AG09309 (cell line): Measurements from ENCODE around the gene IFITM2.
"Not testable (repeated sequence)": the region's sequence is repeated elsewhere in the genome, so short reads cannot be mapped to it uniquely, and the experiment has no call there.

Experiments
- DNase-seq: peaks from one replicate; pipeline ENCODE4 v3.0.0-alpha.2; 2010; ENCODE audit warnings: low read depth
- H3K4me3 ChIP-seq: 2 replicates; pipeline ENCODE4 v1.5.1; 2011; ENCODE audit warnings: mild to moderate bottlenecking, low read depth, low read length, moderate library complexity; ENCODE audit not compliant: control insufficient read depth
- TF ChIP-seq, protein P1 (sequence below): IDR thresholded peaks from 2 replicates; pipeline ENCODE4 v1.5.1; 2011; ENCODE audit warnings: mild to moderate bottlenecking, low read depth, low read length, inconsistent platforms; ENCODE audit not compliant: insufficient read depth, control insufficient read depth; ENCODE audit errors: missing control alignments

Gene IFITM2

DNA sequence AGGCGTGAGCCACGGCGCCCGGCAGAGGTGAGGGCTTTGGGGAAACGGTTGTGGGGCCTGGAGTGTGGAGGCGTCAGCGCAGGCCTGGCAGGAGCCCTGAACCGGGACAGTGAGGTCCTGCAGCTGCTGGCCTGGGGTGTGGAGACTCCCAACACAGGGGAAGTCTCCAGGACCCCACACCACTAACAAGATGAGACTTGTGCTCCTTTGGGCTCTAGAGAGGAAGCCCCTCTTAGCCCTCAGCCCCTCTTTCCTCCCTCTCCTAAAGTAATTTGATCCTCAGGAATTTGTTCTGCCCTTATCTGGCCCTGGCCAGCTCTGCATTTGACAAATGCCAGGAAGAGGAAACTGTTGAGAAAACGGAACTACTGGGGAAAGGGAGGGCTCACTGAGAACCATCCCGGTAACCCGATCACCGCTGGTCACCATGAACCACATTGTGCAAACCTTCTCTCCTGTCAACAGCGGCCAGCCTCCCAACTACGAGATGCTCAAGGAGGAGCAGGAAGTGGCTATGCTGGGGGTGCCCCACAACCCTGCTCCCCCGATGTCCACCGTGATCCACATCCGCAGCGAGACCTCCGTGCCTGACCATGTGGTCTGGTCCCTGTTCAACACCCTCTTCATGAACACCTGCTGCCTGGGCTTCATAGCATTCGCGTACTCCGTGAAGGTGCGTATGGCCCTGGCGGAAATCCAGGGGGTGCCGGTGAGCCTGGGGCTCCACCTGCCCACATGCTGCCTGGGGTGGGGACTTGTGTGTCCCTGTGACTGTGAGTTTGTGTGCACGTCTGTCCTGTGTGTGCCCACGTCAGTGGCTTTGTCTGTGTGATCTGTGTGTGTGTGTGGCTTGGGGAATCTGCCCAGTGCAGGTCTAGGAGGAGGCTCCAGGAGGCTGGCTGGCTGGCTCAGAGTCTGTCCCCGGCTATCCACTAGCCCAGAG is at the start of gene IFITM2:
Gene IFITM2, plus strand, starts transcription at position 51 of the 943 bp plus-strand sequence. Its CDS starts 377 bp downstream, at position 428.
- H3K4me3 ChIP-seq, result peak within 1 kb of the TSS; percentile 63
- peak; percentile 62 for DNase-seq

DNA sequence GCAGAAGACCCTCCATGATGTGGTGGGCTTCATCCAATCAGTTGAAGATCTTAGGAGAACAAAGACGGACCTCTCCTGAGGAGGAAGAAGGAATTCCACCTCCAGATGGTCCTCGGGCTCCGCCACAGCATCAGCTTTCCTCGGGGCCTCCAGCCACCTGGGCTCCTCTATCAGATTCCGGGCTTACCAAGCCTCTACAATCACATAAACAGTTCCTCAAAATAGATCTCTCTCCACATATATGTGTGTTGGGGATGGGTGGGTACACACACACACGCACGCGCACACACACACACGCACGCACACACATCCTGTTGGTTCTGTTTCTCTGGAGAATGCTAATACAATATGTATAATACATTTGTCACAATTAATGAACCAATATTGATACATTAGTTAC is 48.2 kb upstream of the IFITM2 start:
- no peak for DNase-seq
- no peak overlapping the region for H3K4me3 ChIP-seq
- TF ChIP-seq, protein P1, sequence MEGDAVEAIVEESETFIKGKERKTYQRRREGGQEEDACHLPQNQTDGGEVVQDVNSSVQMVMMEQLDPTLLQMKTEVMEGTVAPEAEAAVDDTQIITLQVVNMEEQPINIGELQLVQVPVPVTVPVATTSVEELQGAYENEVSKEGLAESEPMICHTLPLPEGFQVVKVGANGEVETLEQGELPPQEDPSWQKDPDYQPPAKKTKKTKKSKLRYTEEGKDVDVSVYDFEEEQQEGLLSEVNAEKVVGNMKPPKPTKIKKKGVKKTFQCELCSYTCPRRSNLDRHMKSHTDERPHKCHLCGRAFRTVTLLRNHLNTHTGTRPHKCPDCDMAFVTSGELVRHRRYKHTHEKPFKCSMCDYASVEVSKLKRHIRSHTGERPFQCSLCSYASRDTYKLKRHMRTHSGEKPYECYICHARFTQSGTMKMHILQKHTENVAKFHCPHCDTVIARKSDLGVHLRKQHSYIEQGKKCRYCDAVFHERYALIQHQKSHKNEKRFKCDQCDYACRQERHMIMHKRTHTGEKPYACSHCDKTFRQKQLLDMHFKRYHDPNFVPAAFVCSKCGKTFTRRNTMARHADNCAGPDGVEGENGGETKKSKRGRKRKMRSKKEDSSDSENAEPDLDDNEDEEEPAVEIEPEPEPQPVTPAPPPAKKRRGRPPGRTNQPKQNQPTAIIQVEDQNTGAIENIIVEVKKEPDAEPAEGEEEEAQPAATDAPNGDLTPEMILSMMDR, result no peak

DNA sequence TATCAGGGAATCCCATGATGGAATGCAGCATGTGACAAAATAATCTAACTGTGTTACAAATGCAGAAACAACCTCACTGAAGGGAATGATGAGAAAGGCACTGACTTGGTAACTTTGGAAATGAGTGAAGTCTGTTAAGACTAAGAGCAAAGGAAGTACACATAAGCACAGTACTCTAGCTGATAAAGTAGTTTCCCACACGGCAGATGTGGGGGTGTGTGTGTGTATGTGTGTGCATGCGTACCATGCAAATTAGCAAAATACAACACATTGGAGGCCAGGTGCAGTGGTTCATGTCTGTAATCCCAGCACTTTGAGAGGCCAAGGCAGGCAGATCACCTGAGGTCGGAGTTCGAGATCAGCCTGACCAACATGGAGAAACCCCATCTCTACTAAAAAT is 46.0 kb upstream of the IFITM2 start:
- DNase-seq, result no peak
- H3K4me3 ChIP-seq, result no peak overlapping the region
- TF ChIP-seq, protein P1, result no peak

DNA sequence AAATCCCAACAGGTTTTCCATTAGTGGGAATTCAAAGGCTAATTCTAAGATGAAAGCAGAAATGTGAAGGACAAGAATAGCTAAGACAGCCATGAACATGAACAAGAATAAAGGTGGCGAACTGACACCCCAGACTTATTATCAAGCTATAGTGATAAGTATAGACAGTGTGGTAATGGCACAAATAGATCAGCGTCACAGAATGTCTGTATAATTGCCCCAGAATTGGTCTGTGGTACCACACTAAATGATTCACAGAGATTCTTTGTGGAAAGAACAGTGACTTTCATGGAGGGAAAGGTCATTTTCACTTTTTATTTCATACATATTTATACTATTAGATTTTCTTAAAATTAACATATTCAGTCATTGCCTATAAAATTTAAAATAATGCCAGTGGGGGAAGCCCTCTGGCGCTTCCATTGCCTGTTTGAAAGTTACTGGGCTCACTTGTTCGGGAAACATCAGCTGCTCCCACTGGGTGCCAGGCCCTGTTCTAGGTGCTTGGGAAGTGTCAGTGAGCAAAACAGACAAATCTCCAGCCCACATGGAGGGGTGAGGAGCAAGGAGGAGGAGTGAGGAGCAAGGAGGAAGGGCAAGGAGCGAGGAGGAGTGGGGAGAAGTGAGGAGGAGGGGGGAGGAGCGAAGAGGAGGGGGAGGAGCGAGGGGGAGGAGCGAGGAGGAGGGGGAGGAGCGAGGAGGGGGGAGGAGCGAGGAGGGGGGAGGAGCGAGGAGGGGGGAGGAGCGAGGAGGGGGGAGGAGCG is 40.8 kb upstream of the IFITM2 start:
- no peak for DNase-seq
- H3K4me3 ChIP-seq, result no peak overlapping the region
- TF ChIP-seq, protein P1, result no peak

DNA sequence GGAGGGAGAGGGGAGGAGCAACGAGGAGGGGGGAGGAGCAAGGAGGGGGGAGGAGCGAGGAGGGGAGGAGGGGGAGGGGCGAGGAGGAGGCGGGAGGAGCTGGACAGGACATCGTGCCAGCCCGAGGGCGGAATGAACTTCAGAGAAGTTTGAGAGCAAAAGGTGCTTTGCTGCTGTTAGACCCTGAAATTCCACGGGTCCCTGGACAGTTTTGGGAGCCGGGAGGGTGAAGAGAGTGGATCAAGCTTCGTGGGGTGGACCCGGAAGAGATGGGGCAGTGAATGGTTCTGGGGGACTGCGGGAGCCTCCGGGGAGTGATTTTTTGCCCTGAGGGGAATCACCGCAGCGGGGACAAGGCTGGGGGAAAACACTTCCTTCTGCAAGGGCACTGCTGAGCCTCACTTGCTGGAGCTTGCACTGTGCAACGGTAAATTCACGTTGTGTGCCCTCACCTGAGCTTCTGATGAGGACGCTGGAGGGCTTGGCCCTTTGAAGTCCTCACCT is 40.1 kb upstream of the IFITM2 start:
- DNase-seq, result no peak
- TF ChIP-seq, protein P1, result no peak
- H3K4me3 ChIP-seq, result no peak overlapping the region

DNA sequence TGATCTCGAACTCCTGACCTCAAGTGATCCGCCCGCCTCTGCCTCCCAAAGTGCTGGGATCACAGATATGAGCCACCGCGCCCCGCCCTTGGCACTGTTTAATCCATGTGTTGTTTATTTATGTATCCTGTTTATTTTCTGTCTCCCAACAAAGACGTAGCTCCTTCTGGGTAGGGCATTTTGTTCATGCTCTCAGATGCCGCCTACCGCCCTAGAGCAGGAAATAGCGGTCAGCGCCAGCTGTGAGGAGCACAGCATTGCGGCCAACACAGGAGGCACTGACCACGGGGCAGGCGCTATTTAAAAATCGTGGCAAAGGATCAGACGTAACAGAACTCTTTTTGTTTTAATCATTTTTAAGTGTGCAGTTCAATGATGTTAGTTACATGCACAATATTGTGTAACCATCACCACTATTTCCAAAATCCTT is 38.9 kb upstream of the IFITM2 start:
- H3K4me3 ChIP-seq, result not testable (repeated sequence)
- peak; percentile 18 for DNase-seq
- TF ChIP-seq, protein P1, result peak; percentile 27
